RWPE1 (cell line): ENCODE data around the gene ALOX15.

Source experiments
- CTCF ChIA-PET: fragments of 350-600 bp; sonication (Branson Sonifier 250); formaldehyde crosslinking; extraction: SDS; loops from one replicate; lab custom pipeline; 2021; lab: Yijun Ruan, JAX
- POLR2A ChIA-PET: fragments of 400-600 bp; formaldehyde crosslinking; extraction: SDS; loops from one replicate; lab custom pipeline; 2020; ENCODE audit warnings: antibody characterized with exemption; ENCODE audit not compliant: low non-redundant PET; lab: Yijun Ruan, JAX
- DNase-seq: peaks from one replicate; pipeline ENCODE4 v3.0.0; 2012; ENCODE audit warnings: low spot score
- H3K27ac ChIP-seq: fragments of 450-650 bp; 2 replicates; pipeline ENCODE4 v1.5.1; 2017
- CTCF ChIP-seq: fragments of 450-650 bp; conservative IDR thresholded peaks from 2 replicates; pipeline ENCODE4 v1.5.1; 2017; ENCODE audit warnings: low read depth, mild to moderate bottlenecking

The ALOX15 gene

GRCh38 chr17:4636474-4637100, 4.9 kb downstream of the ALOX15 start:
- POLR2A ChIA-PET: no interaction called here
- TF ChIP-seq CTCF: no peak
- CTCF ChIA-PET: interaction anchor here (1.1 to 1.3 kb wide), 2 partner anchors 11 to 70 kb away, joined by 7 read pairs; no protein-coding TSS in a partner anchor
- no peak overlapping the region for H3K27ac ChIP-seq
- no peak for DNase-seq

- no peak for TF ChIP-seq CTCF
- POLR2A ChIA-PET: no interaction called here
- DNase-seq: no peak
- H3K27ac ChIP-seq: no peak overlapping the region
- CTCF ChIA-PET: interaction anchor here (1.1 to 1.3 kb wide), 2 partner anchors 10 to 69 kb away, joined by 7 read pairs; no protein-coding TSS in a partner anchor
Observed at GRCh38 chr17:4635823-4636375, 5.6 kb downstream of the ALOX15 start.

DNA sequence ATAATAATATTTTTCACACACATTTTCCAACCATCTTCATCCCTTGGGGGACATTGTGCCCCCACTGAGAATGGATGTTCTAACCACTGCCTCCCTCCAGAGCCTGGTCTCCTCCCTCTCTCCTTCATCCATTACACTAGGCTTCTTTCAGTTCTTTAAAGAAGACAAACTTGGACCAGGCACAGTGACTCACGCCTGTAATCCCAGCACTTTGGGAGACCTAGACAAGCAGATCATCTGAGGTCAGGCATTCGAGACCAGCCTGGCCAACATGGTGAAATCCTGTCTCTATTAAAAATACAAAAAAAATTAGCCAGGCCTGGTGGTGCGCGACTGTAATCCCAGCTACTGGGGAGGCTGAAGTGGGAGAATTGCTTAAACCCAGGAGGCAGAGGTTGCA, 6.5 kb downstream of the ALOX15 start:
- TF ChIP-seq CTCF: no peak
- no peak for DNase-seq
- ChIA-PET POLR2A (no interaction called here), CTCF (no interaction called here)
- H3K27ac ChIP-seq: no peak overlapping the region

- no peak for TF ChIP-seq CTCF
- POLR2A ChIA-PET: no interaction called here
- H3K27ac ChIP-seq: no peak overlapping the region
- CTCF ChIA-PET: interaction anchor here (2.6 kb wide), 1 partner anchor 67 kb away, joined by 7 read pairs; no protein-coding TSS in a partner anchor
- DNase-seq: no peak
Observed at GRCh38 chr17:4633643-4634042, 7.8 kb downstream of the ALOX15 start.

DNA sequence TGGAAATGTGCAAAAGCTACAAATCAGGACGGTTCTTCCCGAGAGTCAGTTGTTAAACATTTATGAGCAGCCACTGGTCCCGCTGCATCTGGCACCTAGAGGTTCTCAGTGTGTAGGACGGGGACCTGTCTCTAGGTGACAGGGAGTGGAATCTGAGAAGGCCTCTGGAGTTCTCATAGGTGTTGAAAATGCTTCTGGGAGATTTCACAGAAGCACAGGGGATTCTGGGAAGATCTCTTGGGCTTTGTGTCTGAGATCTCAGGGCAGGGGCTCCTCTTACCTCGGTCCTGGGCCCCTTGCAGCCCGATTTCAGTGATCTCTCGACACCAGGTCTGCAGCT, 8.9 kb downstream of the ALOX15 start:
- CTCF ChIA-PET: interaction anchor here (2.6 kb wide), 1 partner anchor 66 kb away, joined by 7 read pairs; no protein-coding TSS in a partner anchor
- POLR2A ChIA-PET: no interaction called here
- no peak for TF ChIP-seq CTCF
- no peak for DNase-seq
- H3K27ac ChIP-seq: no peak overlapping the region

DNA sequence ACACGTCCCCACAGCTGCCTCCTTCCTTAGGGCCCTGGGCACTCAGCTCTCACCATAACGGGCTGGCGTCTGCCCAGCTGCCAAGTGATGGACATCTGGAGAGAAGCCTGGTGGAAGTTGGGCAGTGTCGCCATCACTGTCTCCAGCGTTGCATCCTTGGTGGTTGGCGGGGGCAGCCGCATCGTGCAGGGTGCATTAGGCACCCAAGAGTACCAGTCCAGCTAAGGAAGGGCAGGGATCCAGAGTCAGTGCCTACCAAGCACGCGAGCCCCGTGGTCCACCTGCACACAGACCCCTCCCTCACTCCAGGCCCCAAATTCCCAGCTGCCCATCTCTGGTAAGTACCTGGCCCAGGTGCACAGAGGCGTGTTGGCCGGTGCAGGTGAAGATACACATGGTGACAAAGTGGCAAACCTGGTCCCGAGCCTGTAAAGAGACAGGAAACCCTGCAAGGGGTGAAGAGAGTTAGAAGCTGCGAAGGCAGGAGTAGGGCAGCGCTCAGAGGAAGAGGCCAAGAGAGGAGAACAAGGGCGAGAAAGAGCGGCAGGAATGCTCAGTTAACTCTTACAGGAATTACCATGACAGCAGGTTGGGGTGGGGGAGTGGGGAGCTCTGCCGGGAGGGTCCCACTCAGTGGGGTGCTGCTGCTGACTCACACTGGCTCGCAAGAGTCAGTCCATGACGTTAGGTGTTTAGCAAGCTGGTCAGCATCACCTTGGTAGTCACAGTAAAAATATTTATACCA, 9.5 kb downstream of the ALOX15 start:
- no peak for DNase-seq
- H3K27ac ChIP-seq: no peak overlapping the region
- TF ChIP-seq CTCF: no peak
- ChIA-PET CTCF (interaction anchor here (0.5 to 2.6 kb wide), 2 partner anchors 65 kb away, joined by 3 to 7 read pairs; no protein-coding TSS in a partner anchor), POLR2A (no interaction called here)
